SK-N-SH (cell line): ENCODE data around the gene ACSL3.

ENCODE experiments used
- EP300 ChIP-seq, 2 experiments: IDR thresholded peaks; 2 replicates each; pipeline versions ENCODE4 v1.4.0 to v1.6.1; 2012; ENCODE audit warnings: borderline replicate concordance in 1 of 2, low read depth in 1 of 2, low read length in 1 of 2
- GABPA ChIP-seq: IDR thresholded peaks from 2 replicates; pipeline ENCODE4 v1.4.0; 2012; ENCODE audit warnings: low read depth, mild to moderate bottlenecking
- JUND ChIP-seq: IDR thresholded peaks from 2 replicates; pipeline ENCODE4 v1.4.0; 2012
- TF ChIP-seq, protein P1 (sequence below): fragments of 200-600 bp; sonication (generic); IDR thresholded peaks from 2 replicates; pipeline ENCODE4 v1.6.1; 2017; ENCODE audit warnings: antibody characterized with exemption, mild to moderate bottlenecking, moderate library complexity
- TF ChIP-seq, protein P2 (sequence below): IDR thresholded peaks from 2 replicates; pipeline ENCODE4 v1.4.0; 2012; ENCODE audit warnings: low read depth, borderline replicate concordance

DNA sequence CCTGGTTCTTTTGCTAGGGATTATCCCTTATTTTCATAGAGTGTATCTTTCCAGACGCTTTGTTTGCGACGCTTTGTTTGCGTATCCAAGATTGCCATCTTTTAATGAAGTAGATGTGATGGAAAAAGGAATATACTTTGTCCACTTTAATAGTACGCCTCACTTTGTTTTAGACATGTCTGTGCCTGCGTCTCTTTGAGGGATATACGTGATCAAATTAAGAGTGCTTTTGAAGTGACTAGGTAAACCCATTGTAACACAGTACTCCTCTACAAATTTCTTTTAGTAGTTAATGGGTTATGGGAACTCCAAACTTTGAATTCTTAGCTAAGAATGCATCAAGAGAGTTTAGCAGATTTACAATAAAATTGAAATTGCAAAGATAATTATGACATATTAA, 27.9 kb downstream of the ACSL3 start:
- TF ChIP-seq, protein P1, sequence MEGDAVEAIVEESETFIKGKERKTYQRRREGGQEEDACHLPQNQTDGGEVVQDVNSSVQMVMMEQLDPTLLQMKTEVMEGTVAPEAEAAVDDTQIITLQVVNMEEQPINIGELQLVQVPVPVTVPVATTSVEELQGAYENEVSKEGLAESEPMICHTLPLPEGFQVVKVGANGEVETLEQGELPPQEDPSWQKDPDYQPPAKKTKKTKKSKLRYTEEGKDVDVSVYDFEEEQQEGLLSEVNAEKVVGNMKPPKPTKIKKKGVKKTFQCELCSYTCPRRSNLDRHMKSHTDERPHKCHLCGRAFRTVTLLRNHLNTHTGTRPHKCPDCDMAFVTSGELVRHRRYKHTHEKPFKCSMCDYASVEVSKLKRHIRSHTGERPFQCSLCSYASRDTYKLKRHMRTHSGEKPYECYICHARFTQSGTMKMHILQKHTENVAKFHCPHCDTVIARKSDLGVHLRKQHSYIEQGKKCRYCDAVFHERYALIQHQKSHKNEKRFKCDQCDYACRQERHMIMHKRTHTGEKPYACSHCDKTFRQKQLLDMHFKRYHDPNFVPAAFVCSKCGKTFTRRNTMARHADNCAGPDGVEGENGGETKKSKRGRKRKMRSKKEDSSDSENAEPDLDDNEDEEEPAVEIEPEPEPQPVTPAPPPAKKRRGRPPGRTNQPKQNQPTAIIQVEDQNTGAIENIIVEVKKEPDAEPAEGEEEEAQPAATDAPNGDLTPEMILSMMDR, result no peak
- TF ChIP-seq GABPA (no peak), EP300 (IDR thresholded peaks at IDR 0.05; ENCODE audit: borderline replicate concordance in 1 of 2, low read depth in 1 of 2, low read length in 1 of 2) (no peak), JUND (no peak)
- TF ChIP-seq, protein P2, sequence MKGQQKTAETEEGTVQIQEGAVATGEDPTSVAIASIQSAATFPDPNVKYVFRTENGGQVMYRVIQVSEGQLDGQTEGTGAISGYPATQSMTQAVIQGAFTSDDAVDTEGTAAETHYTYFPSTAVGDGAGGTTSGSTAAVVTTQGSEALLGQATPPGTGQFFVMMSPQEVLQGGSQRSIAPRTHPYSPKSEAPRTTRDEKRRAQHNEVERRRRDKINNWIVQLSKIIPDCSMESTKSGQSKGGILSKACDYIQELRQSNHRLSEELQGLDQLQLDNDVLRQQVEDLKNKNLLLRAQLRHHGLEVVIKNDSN, result no peak
